HG03139 (cell line): ENCODE data around the gene ZNF205.

Experiments
- ATAC-seq: cut with Tn5 transposase; IDR thresholded peaks from one replicate; pipeline ENCODE4 v1.9.1; 2021; ENCODE audit not compliant: unreplicated experiment

ZNF205 gene

DNA sequence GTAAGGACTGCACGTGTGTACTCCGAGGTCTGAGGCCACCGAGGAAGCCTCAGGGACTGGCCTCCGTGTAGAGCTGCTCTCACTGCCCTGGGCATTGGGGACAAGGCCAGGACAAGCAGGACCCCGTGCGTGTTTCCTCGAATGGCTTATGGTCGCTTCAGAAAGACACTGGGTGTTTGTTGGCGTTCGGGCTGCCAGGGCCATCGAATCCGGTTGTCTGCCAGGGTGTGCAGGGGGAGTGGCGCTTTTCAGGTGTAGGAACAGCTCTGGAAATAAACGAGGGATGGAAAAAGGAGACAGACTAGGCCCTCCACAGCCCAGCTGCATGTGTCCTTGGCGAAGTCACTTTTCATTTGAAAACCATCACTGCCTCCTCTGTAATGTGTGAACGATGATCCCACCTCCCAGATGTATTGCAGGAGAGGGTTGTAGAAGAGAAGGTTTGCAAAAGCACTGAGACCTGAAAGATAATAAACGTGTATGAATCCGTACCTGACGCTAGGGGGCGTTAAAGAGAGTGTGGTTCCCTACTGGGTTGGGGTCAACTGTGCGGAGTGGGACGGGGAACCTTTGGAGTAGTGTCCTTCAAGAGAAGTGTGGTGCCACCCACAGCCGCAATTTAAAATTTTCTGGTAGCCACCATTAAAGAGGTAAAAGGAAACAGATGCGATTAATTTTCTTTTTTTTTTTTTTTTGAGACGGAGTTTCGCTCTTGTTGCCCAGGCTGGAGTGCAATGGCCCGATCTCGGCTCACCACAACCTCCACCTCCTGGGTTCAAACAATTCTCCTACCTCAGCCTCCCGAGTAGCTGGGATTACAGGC is 11.2 kb upstream of the ZNF205 start:
- ATAC-seq: no peak

DNA sequence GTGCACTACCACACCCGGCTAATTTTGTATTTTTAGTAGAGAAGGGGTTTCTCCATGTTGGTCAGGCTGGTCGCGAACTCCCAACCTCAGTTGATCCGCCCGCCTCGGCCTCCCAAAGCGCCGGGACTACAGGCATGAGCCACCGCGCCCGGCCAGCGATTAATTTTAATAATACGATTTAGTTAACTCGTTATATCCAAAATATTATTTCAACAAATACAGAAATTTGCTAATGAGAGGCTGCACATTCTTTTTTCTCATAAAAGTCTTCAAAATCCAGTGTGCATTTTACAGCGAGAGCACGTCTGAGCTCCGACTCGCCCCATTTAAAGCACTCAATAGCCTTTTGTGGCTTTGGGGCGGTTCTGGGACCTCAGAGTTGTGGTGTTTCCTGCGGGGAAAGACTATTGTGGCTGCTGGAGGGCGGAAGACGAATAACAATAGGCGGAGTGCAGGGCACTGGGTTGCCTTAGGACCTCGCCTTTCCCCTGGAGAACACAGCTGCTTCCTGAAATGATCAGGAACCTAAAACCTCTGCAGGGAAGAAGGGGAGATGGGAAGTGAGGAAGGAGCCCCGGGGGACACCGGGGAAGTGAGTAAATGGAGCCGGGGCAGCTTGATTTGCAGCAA is 10.4 kb upstream of the ZNF205 start:
- no peak for ATAC-seq

DNA sequence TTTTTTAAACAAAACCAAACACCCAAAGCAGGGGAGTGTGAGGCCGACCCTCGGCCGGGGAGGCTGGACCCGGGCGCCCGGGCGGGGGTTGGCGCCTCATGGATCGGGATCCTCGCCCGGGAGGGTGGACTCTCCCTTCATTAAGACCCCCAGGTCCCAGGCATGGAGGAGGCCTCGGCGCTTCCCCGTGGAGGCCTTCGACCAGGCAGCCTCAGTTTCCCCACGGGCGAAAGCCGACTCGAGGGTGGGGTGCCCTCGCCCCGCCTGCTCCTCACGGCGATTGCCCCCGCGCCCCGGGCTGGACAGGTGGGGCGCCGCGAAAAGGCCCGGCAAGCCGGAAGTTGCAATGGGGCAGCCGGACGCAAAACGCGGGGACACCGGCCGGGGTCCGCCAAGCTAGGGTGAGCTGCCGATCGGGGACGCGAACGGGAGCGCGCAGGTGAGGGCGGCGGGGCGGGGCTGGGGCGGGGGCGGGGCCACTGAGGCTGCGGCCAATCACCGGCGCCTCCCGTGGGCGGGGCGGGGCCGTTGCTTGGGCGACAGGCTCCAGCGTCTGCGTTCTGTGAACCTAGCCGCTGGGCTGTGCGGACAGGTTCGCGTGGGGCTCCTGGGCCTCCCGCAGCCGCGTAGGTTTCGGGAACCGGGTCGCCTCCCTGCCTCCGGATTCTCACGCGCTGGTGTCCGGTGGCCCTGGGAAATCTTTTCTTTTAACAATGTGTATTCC is 6.0 kb upstream of the ZNF205 start:
- peak; percentile 68 for ATAC-seq

DNA sequence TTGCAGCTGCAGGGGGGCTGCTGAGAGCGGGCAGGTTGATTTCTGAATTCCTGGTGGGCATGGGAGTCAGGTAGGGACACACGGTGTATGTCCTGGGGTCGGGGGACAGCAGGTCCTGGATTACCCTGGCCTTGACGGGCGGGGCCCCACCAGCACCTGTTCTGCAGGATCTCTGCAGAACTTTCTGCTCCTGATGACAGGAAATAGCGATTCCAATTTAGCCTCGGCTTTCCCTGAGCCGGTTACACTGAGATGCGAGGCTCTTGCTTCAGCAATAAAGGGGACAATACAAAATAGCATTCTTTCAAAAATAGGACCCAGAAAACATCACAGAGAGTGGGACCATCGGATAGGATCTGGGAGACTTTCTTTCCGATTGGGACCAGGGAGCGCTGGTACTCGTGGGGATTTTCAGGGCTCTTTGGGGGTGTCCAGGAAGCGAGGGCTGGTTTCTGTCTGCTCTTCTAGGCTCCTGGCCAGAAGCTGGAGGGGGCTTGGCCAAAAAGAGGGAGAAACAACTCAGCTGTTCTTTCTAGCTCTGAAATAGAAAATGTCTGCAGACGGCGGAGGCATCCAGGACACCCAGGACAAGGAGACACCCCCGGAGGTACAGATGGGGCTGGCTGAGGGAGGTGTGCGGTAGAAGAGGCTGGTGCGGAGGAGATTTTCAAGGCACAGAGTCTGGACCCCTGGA is 642 bp downstream of the ZNF205 start:
- no peak for ATAC-seq

DNA sequence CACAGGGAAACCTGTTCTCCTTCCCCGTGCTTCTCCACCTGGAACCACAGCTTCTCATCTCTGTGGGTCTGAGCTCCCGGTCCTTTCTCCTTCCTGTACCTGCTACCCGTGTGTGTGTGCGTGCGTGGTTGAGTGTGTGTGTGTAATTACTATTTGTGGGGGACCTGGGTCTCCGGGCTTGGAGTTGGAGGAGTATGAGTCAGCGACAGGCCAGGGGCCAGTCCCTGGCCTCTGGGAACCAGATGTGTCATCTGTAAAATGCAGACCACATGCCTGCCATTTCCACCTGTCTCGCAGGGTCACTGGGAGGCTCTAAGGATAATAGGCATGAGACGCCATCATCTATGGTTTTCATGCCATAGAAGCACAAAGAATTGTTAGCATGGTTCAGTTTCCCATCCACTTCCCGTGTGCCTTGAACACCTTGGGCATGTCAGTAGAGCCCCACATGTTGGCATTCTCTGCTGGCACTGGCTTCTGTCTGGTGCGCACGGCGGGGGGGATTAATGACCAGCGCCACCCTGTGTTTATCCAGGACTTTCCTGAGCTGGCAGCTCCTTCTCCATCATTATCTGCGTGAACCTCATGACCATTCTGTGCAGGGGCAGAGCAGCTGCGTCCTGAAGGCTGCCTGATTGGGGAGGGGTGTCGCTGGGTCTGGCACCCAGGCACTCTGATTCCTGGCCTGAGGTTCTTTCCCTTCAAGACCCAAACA is 1.5 kb downstream of the ZNF205 start:
- no peak for ATAC-seq

DNA sequence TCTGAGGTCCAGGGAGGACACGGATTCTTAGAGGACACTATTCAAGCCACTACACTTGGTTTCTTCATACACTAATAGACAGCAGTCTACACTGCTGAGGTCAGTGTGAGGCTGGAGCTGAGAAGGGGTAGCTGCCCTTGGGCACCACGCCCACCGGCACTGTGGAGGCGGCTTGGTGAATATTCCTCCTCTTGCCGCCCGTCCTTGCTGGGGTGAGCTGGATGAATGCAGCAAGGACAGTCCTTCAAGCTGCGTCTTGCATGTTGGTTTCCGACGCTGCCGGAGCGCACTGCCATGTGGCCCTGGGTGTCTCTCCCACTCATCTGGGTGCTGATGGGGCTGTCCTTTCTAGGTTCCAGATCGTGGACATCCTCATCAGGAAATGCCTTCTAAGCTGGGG is 2.6 kb downstream of the ZNF205 start:
- no peak for ATAC-seq

DNA sequence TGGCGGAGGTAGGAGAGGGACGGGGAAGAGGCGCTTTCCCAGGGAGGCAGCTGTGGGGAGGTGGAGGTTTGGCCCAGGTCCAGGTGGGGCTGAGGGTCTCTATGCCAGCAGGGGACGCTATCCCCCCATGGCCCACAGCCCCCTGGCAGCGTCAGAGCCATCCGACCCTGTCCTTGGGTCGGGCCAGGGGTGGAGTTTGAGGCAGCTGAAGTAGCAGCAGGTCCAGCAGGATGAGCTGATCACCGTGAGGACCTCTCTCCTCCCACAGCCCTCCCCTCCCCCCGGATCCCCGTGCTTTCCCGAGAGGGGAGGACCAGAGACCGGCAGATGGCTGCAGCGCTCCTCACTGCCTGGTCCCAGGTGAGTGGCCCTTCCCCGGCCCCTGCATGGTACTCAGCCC is 3.2 kb downstream of the ZNF205 start:
- no peak for ATAC-seq

DNA sequence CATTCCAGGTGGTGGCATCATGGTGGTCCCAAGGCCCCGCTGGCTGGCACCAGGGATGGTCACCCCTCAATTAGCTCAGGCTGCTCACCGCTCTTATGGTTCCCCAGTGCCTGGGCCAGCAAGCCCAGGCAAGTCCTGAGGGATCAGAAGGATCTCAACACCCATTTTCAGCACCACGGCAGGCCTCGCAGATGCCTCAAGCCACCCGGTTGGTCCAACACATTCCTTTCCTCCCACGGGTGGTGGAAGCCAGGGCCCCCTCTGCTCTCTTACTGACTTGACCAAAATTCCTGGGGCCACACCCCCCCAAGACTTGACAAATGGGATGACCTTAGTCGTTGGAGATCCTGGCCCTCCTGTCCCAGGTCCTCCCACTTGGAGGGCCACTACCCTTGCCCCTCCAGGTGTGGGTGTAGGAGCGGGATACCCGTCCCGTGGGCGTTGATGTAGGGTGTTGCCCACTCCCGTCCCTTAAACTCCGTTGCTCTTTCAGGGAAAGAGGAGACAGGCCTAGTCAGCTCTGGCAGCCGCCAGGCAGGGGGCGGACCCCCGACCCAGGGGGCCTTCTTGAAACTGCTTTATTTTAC is 5.9 kb downstream of the ZNF205 start:
- no peak for ATAC-seq

DNA sequence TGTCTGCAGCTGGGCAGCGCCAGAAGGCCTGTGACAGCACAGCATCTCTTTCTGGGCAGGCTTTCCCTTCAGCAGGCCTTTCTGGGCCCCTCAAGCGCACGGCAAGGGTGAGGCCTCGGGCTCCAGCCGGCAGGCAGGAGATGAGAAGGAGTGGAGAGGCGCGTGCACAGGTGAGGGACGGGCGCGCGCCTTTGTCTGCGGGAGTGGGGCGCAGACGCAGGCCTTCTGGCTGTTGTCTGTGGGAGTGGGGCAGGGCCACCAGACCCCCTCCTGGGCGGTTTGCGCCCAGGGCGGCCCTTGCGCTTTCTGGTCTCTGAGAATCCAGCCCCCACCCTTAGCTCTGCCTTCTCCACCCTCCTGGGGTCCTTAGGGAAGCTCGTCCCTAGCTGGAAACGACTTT is 6.5 kb downstream of the ZNF205 start:
- ATAC-seq: no peak

DNA sequence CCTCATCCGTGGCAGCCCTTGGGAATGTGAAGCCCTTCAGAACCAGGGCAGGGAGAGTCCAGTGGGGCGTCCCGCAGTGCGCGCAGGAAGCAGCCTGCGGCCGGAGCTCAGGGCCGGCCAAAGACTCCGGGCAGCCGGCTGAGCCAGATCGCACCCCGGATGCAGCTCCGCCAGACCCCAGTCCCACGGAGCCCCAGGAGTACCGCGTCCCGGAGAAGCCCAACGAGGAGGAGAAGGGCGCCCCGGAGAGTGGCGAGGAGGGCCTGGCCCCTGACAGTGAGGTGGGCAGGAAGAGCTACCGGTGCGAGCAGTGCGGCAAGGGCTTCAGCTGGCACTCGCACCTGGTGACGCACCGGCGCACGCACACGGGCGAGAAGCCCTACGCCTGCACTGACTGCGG is 6.9 kb downstream of the ZNF205 start:
- ATAC-seq: no peak

DNA sequence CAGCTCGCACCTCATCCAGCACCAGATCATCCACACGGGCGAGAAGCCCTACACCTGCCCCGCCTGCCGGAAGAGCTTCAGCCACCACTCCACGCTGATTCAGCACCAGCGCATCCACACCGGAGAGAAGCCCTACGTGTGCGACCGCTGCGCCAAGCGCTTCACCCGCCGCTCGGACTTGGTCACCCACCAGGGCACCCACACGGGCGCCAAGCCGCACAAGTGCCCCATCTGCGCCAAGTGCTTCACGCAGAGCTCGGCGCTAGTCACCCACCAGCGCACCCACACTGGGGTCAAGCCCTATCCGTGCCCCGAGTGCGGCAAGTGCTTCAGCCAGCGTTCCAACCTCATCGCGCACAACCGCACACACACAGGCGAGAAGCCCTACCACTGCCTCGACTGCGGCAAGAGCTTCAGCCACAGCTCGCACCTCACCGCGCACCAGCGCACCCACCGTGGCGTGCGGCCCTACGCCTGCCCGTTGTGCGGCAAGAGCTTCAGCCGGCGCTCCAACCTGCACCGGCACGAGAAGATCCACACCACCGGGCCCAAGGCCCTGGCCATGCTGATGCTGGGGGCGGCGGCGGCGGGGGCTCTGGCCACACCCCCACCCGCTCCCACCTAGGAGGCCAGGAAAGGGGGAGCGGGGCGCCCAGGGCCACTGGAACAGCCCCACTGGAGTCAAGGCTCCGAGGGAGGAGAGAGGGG is 7.5 kb downstream of the ZNF205 start:
- ATAC-seq: no peak

DNA sequence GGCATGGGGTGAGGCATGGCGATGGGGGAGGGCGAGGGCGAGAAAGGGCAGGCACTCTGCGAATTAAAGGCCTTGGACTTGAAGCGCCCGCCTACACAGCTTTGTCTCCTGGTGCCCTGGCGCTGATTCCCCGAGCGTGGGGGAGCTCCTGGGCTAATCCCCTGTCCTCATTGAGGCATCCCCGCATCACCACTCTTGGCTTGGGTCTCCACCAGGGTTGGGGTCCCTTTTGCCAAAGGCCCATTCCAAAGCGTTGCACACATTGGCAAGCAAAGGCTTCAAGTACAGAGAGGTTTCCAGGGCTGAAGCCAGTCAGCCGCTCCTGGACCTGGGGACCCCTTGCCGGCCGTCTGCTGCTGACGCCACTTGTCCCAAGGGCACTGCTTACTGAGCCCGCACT is 8.0 kb downstream of the ZNF205 start:
- no peak for ATAC-seq

DNA sequence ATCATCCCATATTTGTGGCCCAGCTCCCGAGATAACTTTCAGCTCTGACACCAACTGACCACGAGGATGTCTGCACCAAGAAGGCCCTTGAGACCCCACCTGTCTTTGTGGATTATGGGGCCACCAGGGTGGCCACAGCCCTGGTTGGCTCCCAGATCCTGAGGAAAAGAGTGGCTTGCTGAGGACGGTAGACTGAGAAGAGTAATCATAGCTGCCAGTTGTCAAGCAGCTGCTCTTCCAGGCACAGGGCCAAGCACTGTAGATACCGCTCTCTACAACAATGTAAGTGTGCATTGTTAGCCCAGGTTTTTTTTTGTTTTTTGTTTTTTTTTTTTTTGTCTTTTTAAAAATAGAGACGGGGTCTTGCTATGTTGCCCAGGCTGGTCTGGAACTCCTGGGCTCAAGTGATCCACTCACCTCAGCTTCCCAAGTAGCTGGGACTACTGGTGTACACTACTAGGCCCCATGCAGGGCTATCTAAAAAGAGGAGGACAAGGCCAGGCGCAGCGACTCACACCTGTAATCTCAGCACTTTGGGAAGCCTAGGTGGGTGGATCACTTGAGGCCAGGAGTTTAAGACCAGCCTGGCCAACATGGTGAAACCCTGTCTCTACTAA is 9.6 kb downstream of the ZNF205 start:
- ATAC-seq: no peak

DNA sequence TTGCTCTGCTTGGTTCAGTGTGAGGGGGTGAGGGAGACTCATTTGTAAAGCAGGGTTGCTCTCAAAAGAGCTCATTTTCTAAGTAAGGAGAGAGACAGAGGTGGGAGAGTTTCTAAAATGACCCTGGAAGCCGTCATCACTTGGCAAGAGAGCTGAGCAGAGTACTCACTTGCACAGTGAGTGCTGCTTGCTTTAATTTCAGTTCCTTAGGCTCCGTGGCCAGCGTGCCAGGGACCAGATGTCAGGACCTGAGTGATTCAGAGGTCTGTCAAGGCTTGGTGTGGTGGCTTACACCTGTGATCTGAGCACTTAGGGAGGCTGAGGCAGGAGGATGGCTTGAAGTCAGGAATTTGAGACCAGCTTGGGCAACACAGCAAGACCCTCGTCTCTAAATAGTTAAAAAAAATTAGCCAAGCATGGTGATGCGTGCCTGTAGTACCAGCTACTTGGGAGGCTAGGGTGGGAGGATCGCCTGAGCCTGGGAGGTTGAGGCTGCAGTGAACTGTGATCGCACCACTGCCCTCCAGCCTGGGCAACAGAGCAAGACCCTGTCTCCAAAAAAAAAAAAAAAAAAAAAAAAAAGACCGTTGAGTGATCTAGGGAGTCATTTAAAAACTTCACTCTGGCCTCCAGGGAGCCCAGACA is 10.7 kb downstream of the ZNF205 start:
- ATAC-seq: no peak

DNA sequence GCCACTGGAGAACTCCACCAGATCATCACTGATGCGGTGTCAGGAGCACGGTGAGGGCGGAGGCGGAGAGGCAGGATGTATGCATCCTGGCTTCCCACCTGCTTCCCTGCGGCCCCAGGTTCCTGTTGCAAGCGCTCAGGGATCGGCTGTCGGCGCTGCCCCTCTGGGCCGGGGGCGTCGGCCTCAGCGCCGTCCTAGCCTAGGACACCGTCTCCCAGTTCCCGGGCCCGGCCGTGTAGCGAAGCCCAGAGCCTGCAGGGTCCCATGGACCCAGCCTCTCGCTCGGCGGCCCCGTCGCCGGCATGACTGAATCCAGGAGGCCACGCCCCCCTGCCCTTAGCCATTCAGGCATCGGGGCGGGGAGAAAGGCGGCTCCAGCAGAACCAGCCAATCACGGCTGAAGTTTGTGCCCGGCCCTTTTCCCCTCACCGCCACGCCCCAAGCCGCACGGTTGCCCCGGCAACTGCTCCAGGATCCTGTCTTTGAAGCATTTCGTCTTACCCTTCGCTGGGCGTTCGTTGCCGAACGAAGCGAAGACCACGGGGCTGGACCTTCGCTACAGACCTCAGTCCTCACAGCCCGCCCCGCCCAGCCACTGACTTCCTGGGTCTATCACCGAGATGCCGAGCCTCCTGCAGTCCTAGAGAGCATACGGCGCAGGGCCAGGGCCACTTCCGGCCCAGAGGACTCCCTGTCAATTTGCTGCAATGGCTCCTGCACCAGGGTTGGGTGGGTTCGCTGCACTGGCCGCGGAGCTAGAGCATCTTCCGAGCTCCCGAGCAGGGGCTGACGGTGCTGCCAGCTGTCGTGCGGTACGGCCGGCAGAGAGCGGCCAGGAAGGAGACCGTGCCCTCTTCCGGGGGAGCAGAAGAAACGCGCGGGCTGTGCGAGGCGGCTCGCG is 11.8 kb downstream of the ZNF205 start:
- ATAC-seq: peak; percentile 81

DNA sequence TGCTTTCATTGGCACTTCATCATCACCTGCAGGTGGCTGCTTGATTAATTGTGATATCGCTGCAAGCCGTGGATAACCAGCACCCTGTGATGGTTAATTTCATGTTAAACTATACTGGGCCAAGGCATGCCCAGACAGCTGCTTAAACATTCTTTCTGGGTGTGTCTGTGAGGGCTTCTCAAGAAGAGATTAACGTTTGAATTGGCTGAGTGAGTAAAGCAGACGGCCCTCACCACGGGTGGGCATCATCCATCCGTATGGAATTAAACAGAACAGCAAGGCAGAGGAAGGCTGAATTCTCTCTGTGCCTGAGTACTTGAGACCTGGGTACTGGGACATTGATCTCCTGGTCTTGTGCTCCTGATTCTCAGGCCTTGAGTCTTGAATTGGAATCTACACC is 15.4 kb downstream of the ZNF205 start:
- no peak for ATAC-seq

DNA sequence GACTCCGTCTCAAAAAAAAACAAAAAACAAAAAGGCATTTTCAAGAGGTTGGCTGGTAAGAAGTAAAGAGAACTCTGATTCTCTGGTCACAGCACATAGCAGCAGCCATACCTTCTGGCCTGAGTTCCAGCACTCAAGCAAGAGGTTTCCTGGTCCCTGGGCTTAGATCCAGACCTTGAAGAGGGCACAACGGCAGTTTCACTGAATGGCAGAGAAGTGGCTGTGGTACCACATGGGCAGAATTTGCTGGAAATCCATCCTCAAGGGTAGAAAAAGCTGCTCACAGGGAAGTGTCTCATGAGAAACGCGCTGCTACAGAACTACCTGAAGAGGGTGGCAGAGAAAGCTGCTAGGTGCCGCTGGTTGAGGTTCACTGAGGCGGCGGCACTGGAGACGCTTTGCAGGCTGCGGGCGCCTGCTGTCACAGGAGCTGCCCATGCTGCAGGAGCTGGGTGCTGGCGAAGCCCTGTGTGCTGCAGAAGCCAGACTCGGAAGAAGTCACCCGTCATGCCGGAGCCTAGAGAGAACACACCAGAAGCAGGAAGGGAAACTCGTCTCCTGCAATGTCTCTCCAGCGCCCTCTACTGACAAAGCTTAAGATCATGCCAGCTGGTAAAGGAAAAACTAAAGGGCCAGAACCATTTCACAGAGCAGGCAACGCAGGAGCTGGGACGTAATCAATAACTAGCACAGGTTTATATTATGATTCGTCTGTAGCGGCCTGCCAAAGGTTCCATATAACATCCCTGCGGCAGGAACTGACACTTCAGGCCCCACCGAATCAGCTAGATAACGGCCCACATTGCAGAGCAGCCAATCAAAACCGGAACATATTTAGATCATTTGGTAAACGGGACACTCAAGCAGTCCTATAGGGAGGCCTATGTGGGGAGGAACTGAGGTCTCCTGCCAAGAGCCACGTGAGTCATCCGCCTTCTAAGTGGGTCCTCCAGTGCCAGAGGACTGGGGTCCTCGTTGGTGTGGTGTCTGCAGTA is 17.0 kb downstream of the ZNF205 start:
- no peak for ATAC-seq
